ENCODE data around the gene FOXJ2.
"Not testable (repeated sequence)": the region's sequence is repeated elsewhere in the genome, so short reads cannot be mapped to it uniquely, and the experiment has no call there.

The FOXJ2 gene

DNA sequence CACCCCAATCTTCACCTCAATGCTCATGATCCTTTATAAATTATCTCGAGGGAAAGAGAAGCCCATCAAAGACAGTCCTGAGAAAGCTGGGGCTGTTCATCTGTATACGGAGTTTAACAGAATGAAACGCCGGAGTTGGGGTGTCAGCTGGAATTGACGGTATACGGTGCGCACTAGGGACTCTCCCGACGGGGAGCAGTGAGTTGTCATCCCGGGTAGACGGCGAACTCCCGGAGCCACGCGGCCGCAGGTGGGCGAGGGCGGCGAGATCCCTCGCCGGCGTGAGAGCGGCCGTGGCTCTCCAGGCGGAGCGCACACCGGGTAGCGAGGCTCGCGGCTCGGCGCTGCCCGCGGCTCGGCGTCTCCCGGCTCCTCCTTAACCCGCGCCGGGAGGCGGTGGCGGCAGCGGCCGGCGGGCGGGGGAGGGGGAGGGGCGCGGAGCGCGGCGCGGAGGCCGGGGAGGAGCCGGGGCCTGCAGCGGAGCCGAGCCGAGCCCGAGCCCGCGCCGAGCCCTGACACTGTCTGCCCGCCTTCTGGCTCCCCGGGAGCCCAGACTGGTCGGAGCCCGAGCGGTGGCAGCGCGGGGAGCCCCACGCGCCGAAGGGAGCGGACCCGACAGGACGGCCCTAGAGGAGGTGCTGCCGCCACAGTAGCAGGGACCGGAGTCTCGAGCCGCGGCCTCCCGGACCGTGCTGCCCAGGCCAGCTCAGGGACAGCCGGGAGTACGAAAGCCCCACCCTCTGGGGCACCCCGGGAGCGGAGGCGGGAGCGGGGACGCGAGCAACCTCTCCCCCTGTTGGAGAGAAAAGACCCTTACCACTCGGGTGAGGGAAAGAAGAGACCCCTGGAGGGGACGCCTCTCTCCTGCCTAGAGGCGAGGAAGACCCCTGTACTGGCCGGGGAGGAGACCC lies at the start of gene FOXJ2:
Gene FOXJ2 (plus strand): TSS at position 475 of the 911 bp plus-strand sequence. CDS start 7,117 bp downstream, outside the sequence.
- Histone ChIP-seq H3K4me3 (ENCODE audit: low read depth, low read length) (peak within 1 kb of the TSS; percentile 92), H2AFZ (ENCODE audit: low read length, unreplicated experiment) (peak within 1 kb of the TSS; percentile 87), H3K4me1 (ENCODE audit: control insufficient read depth, insufficient read depth, low read length, unreplicated experiment) (peaks cover 28% of the 10 kb centered on the region), H3K36me3 (ENCODE audit: insufficient read depth, low read length) (peaks cover 3% of the 10 kb centered on the region; the same call in 1 of the 2 replicates), H3K27ac (ENCODE audit: low read depth, low read length) (peak within 1 kb of the TSS; percentile 43), H3K79me2 (ENCODE audit: control insufficient read depth, insufficient read depth, low read length, unreplicated experiment) (peaks cover 41% of the 10 kb centered on the region), H3K27me3 (ENCODE audit: insufficient read depth, low read length) (no peaks in the 10 kb centered on the region)

GRCh38 chr12:7983019-7983418 lies 49.5 kb upstream of the FOXJ2 start:
- not testable (repeated sequence) for H3K27ac ChIP-seq (ENCODE audit: low read depth, low read length); H3K27me3 ChIP-seq (ENCODE audit: insufficient read depth, low read length); H2AFZ ChIP-seq (ENCODE audit: low read length, unreplicated experiment); H3K36me3 ChIP-seq (ENCODE audit: insufficient read depth, low read length); H3K79me2 ChIP-seq (ENCODE audit: control insufficient read depth, insufficient read depth, low read length, unreplicated experiment); H3K4me1 ChIP-seq (ENCODE audit: control insufficient read depth, insufficient read depth, low read length, unreplicated experiment); H3K4me3 ChIP-seq (ENCODE audit: low read depth, low read length)

DNA sequence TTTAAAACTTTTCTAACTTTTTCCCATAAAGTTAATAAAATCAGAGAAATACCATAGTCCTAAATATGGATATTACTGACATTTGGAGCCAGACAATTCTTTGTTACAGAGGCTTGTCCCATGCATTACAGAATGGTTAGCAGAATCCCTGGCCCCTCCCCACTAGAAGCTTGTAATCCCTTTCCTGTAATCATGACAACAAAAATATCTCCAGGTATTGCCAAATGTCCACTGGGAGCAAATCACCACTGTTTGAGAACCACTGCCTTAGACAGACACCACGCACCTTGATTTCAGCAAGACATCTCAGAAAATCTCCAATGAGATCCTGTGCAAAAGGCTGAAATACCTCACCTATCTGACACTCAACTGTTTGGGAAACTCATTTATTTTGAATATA lies 49.1 kb upstream of the FOXJ2 start:
- H3K27ac ChIP-seq (ENCODE audit: low read depth, low read length); H3K4me1 ChIP-seq (ENCODE audit: control insufficient read depth, insufficient read depth, low read length, unreplicated experiment): not testable (repeated sequence)

DNA sequence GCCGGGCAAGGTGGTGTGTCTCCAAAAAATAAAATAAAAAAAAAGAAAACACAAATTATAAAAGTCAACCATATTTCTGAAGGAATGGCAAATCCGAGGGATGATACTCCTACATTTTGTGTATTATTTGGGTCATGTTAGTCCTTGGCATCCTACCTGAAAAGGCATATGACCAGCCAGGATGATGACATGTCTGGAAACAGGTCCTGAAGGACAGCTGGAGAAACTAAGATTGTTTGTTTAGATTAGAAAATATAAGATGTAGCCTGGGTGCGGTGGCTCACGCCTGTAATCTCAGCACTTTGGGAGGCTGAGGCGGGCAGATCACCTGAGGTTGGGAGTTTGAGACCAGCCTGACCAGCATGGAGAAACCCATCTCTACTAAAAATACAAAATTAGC lies 47.6 kb upstream of the FOXJ2 start:
- Histone ChIP-seq H3K4me3 (ENCODE audit: low read depth, low read length) (no peak overlapping the region), H3K36me3 (ENCODE audit: insufficient read depth, low read length) (no peaks in the 10 kb centered on the region), H3K27ac (ENCODE audit: low read depth, low read length) (no peak overlapping the region), H2AFZ (ENCODE audit: low read length, unreplicated experiment) (no peak overlapping the region), H3K4me1 (ENCODE audit: control insufficient read depth, insufficient read depth, low read length, unreplicated experiment) (no peaks in the 10 kb centered on the region), H3K27me3 (ENCODE audit: insufficient read depth, low read length) (no peaks in the 10 kb centered on the region), H3K79me2 (ENCODE audit: control insufficient read depth, insufficient read depth, low read length, unreplicated experiment) (no peaks in the 10 kb centered on the region)

More for the DNA sequence above, 49.1 kb upstream of the FOXJ2 start:
- H3K27me3 ChIP-seq (ENCODE audit: insufficient read depth, low read length); H3K4me3 ChIP-seq (ENCODE audit: low read depth, low read length); H3K79me2 ChIP-seq (ENCODE audit: control insufficient read depth, insufficient read depth, low read length, unreplicated experiment); H2AFZ ChIP-seq (ENCODE audit: low read length, unreplicated experiment); H3K36me3 ChIP-seq (ENCODE audit: insufficient read depth, low read length): not testable (repeated sequence)

DNA sequence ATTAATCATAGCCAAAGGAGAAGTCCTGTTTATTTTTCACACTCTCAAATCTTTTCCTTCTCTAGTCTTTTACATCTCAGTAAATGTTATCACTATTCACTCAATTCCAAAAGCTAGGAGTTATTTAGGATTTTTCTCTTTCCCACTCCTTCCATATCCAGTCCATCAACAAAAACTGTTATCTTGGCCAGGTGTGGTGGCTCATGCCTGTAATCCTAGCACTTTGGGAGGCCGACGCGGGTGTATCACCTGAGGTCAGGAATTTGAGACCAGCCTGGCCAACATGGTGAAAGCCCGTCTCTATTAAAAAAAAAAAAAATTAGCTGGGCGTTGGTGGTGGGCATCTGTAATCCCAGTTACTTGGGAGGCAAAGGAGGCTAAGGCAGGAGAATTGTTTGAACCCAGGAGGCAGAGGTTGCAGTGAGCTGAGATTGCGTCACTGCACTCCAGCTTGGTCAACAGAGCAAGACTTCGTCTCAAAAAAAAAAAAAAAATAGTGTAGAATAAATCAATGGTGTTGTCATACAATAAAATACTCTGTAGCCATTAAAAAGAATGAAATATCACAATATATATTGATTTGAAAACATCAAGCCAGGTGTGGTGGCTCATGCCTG lies 46.6 kb upstream of the FOXJ2 start:
- H3K36me3 ChIP-seq (ENCODE audit: insufficient read depth, low read length) = no peaks in the 10 kb centered on the region
- no peak overlapping the region for H3K27ac ChIP-seq (ENCODE audit: low read depth, low read length)
- H2AFZ ChIP-seq (ENCODE audit: low read length, unreplicated experiment) = no peak overlapping the region
- H3K79me2 ChIP-seq (ENCODE audit: control insufficient read depth, insufficient read depth, low read length, unreplicated experiment) = no peaks in the 10 kb centered on the region
- H3K4me3 ChIP-seq (ENCODE audit: low read depth, low read length) = no peak overlapping the region
- no peaks in the 10 kb centered on the region for H3K27me3 ChIP-seq (ENCODE audit: insufficient read depth, low read length)
- H3K4me1 ChIP-seq (ENCODE audit: control insufficient read depth, insufficient read depth, low read length, unreplicated experiment) = no peaks in the 10 kb centered on the region

- Histone ChIP-seq H3K4me3 (ENCODE audit: low read depth, low read length) (no peak overlapping the region), H3K27ac (ENCODE audit: low read depth, low read length) (no peak overlapping the region), H3K27me3 (ENCODE audit: insufficient read depth, low read length) (no peaks in the 10 kb centered on the region), H2AFZ (ENCODE audit: low read length, unreplicated experiment) (no peak overlapping the region), H3K36me3 (ENCODE audit: insufficient read depth, low read length) (no peaks in the 10 kb centered on the region), H3K79me2 (ENCODE audit: control insufficient read depth, insufficient read depth, low read length, unreplicated experiment) (no peaks in the 10 kb centered on the region), H3K4me1 (ENCODE audit: control insufficient read depth, insufficient read depth, low read length, unreplicated experiment) (peaks cover 16% of the 10 kb centered on the region)
These were observed 42.6 kb upstream of the FOXJ2 start for GRCh38 chr12:7989827-7990491.

DNA sequence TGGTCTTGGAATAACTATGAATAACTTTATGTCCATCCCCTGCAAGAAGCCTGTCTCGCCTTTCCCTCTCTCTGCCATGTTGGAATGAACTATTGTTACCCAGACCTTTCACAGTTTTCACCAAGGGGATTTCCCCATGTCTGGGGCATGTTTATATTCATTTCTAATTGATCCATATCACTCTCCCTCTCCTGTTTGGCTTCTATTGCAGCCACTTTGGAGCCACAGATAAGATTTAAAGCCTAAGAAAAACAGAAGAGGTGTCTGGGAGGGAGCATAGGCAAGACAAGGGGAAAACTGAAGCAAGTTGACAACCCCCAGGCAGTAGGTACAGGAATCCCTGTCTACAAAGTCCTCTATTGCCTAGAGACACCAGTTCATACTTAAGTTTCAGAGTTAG lies 41.0 kb upstream of the FOXJ2 start:
- H3K79me2 ChIP-seq (ENCODE audit: control insufficient read depth, insufficient read depth, low read length, unreplicated experiment) = no peaks in the 10 kb centered on the region
- no peak overlapping the region for H3K27ac ChIP-seq (ENCODE audit: low read depth, low read length)
- H3K36me3 ChIP-seq (ENCODE audit: insufficient read depth, low read length) = no peaks in the 10 kb centered on the region
- peaks cover 18% of the 10 kb centered on the region for H3K4me1 ChIP-seq (ENCODE audit: control insufficient read depth, insufficient read depth, low read length, unreplicated experiment)
- H3K27me3 ChIP-seq (ENCODE audit: insufficient read depth, low read length) = no peaks in the 10 kb centered on the region
- H3K4me3 ChIP-seq (ENCODE audit: low read depth, low read length) = no peak overlapping the region
- no peak overlapping the region for H2AFZ ChIP-seq (ENCODE audit: low read length, unreplicated experiment)

- peaks cover 18% of the 10 kb centered on the region for H3K4me1 ChIP-seq (ENCODE audit: control insufficient read depth, insufficient read depth, low read length, unreplicated experiment)
- no peaks in the 10 kb centered on the region for H3K27me3 ChIP-seq (ENCODE audit: insufficient read depth, low read length)
- H3K4me3 ChIP-seq (ENCODE audit: low read depth, low read length) = peak overlapping the region; percentile 48
- no peaks in the 10 kb centered on the region for H3K36me3 ChIP-seq (ENCODE audit: insufficient read depth, low read length)
- peak overlapping the region; percentile 52 for H2AFZ ChIP-seq (ENCODE audit: low read length, unreplicated experiment)
- H3K79me2 ChIP-seq (ENCODE audit: control insufficient read depth, insufficient read depth, low read length, unreplicated experiment) = no peaks in the 10 kb centered on the region
- H3K27ac ChIP-seq (ENCODE audit: low read depth, low read length) = peak overlapping the region; percentile 81
These were observed 37.7 kb upstream of the FOXJ2 start for GRCh38 chr12:7994731-7995205.

DNA sequence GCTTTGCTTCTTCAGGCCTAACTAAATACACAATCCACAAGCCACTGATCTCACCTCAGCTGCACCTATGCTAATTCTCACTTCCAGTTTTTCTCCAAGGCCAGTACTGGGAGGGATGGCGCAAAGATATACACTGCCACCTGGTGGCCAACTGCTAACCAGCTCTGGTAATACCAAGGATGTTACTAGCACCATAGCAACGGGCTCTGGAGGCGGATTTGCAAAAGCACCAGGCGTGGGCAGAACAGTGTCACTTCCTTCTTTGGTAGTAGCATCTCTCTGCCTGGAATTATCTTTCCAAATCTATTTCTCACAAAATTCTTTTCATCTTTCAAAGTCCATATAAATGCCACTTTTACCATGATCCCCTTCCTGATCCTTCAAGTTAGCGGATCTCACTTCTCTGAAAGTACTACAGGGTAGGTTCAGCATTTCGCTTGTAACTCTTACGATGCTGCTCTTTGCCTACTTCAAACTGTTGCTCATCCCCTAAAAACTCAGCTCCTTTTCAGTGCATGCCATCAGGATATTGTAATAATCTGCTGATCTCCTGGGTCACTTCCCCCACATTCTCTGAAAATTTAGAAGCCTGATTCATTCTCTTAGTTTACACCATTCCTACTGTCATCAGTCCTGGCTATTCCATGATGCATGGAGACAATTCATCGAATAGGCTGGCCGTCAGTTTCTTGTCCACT lies 37.1 kb upstream of the FOXJ2 start:
- Histone ChIP-seq H2AFZ (ENCODE audit: low read length, unreplicated experiment) (peak overlapping the region; percentile 52), H3K4me1 (ENCODE audit: control insufficient read depth, insufficient read depth, low read length, unreplicated experiment) (peaks cover 18% of the 10 kb centered on the region), H3K4me3 (ENCODE audit: low read depth, low read length) (peak overlapping the region; percentile 48), H3K27me3 (ENCODE audit: insufficient read depth, low read length) (no peaks in the 10 kb centered on the region), H3K27ac (ENCODE audit: low read depth, low read length) (peak overlapping the region; percentile 81), H3K36me3 (ENCODE audit: insufficient read depth, low read length) (no peaks in the 10 kb centered on the region), H3K79me2 (ENCODE audit: control insufficient read depth, insufficient read depth, low read length, unreplicated experiment) (no peaks in the 10 kb centered on the region)

- not testable (repeated sequence) for H3K27ac ChIP-seq (ENCODE audit: low read depth, low read length); H3K79me2 ChIP-seq (ENCODE audit: control insufficient read depth, insufficient read depth, low read length, unreplicated experiment); H3K4me3 ChIP-seq (ENCODE audit: low read depth, low read length); H3K4me1 ChIP-seq (ENCODE audit: control insufficient read depth, insufficient read depth, low read length, unreplicated experiment); H3K36me3 ChIP-seq (ENCODE audit: insufficient read depth, low read length); H2AFZ ChIP-seq (ENCODE audit: low read length, unreplicated experiment); H3K27me3 ChIP-seq (ENCODE audit: insufficient read depth, low read length)
These were observed 31.7 kb upstream of the FOXJ2 start for GRCh38 chr12:8000827-8001226.
